ENCODE measurements around the gene AHDC1.

AHDC1 gene

DNA sequence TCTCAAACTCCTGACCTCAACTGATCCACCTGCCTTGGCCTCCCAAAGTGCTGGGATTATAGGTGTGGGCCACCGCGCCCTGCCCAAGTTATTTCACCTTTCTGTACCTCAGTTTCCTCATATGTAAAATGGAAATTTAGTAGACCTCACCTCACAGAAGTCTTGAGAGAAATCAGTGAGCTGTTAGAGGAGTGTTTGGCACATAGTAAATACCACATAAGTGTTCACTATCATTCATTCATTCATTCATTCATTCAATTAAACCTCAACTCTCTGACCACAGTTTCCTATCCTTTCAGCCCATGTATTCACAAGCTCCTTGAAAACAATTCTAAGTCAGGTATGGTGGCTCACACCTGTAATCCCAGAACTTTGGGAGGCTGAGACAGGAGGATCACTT is 34.9 kb upstream of the AHDC1 start:
- TF ChIP-seq CTCF (IDR thresholded peaks at IDR 0.05; ENCODE audit: low read depth, low read length), result no peak
- DNase-seq (ENCODE audit: extremely low read depth, low read depth), result no peak

GRCh38 chr1:27638047-27638734 is 34.2 kb upstream of the AHDC1 start:
- TF ChIP-seq CTCF (IDR thresholded peaks at IDR 0.05; ENCODE audit: low read depth, low read length), result no peak
- DNase-seq (ENCODE audit: extremely low read depth, low read depth), result no peak

DNA sequence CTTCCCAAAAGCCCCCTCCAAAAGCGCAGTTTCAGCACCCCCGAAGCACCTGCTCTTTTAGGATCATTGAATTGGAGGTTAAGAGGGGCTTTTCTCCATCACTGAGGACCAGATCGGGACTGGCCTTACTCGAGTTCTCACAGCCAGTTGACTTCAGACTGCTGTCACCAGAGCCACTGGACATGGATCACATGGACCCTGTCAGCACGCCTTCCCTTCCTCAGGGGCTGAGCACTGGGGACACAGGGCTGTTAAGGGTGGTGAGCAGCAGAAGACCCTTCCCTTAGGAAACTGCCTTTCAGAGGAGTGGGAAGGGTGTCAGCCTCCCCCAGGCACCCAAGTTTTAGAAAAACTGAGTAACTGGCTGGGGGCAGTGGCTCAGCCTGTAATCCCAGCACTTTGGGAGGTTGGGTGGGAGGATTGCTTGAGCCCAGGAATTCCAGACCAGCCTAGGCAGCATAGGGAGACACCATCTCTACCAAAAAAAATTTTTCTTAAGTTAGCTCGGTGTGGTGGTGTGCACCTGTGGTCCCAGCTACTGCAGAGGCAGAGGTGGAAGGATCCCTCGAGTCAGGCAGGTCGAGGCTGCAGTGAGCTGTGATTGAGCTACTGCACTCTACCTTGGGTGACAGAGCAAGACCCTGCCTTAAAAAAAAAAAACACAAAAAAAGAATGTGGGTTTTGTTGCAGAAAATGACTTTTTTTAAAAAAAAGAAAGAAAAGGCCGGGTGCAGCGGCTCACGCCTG is 31.6 kb upstream of the AHDC1 start:
- no peak for DNase-seq (ENCODE audit: extremely low read depth, low read depth)
- no peak for TF ChIP-seq CTCF (IDR thresholded peaks at IDR 0.05; ENCODE audit: low read depth, low read length)

DNA sequence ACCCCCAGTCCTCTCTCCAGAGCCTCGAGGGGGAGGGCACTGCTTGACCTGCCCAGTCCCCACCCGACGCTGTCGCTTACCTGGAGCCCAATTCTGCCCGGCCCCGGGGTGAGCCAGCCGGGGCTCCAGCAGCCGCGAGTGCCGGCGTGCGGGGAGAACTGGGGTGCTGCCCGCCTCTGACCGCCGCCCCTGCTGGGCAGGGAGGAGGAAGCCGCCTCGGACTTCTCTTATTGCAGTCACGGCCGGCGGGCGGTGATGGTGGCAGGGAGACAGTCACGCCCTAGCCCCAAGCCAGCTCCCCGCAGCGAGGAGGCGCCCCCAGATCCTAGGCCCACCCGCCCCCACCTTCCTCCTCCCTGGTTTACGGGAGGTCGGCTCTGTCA is 31.0 kb upstream of the AHDC1 start, which contains the start of gene FGR:
Gene FGR, minus strand, starts transcription at position 201 of the 383 bp plus-strand sequence. CDS start 11,269 bp downstream, outside the sequence.
- no peak for TF ChIP-seq CTCF (IDR thresholded peaks at IDR 0.05; ENCODE audit: low read depth, low read length)
- no peak for DNase-seq (ENCODE audit: extremely low read depth, low read depth)

DNA sequence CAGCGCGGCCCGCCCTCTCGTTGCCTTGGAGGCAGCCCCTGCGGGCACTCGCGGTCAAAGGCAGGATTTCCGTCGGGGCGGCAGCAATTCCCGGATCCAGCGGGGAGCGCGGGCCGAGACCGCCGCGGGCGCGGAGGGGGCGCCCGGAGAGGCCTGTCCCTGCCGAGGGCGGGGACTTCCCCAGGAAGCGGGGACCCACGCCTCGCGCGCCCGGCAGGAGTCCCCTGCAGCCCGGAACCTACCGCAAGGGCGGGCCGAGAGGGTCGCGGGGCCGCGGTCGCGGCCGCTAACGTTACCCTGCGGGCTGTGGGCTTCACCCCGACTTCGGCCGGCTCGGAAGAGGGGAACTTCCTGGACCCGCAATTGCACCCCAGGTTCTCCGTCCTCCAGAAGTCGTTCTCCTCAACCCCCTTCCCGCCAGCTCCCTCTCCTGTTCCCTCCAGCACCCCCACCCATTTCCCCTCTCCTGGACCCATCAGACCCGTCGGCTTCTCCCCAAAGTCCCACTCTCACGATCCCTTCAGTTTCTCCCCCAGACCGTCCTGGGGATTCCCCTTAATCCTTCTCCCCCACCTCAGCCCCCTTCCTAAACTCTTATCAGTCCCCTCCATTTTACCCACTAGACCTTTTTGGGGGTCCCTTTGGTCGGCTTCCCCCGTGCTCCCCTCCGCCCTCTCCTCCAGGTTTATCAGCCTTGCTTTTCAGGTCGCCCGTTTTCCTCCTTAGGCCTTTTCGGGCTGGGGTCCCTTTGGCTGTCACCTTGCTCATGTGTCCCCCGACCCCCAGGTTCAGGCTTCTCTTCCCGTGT is 30.4 kb upstream of the AHDC1 start:
- TF ChIP-seq CTCF (IDR thresholded peaks at IDR 0.05; ENCODE audit: low read depth, low read length), result no peak
- DNase-seq (ENCODE audit: extremely low read depth, low read depth), result no peak

DNA sequence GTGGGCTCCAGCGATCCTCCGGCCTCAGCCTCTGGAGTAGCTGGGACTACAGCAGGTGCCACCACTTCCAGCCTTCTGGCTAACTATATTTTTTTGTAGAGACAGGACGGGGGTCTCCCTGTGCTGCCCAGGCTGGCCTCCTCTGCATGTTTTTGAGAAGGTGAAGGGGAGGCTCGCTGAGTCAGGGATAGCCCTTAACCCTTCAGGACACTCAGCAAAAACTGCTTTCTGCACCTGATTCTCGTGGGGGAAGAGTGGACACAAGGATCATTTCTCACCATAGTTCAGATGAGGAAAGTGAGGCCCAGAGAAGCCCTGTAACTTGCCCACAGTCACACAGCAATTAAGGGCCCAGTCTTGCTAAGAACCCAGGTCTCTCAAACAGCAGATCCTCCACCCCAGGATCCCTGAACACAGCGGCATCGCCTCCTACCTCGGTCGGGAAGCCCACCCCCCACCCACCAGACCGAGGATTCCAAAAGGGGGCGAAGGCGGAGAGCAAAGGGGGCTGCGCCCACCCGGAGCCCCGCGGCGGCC is 29.8 kb upstream of the AHDC1 start:
- DNase-seq (ENCODE audit: extremely low read depth, low read depth), result no peak
- no peak for TF ChIP-seq CTCF (IDR thresholded peaks at IDR 0.05; ENCODE audit: low read depth, low read length)

Measured in AG09319 (cell line).